ENCODE results near the gene COL16A1.

COL16A1 gene

DNA sequence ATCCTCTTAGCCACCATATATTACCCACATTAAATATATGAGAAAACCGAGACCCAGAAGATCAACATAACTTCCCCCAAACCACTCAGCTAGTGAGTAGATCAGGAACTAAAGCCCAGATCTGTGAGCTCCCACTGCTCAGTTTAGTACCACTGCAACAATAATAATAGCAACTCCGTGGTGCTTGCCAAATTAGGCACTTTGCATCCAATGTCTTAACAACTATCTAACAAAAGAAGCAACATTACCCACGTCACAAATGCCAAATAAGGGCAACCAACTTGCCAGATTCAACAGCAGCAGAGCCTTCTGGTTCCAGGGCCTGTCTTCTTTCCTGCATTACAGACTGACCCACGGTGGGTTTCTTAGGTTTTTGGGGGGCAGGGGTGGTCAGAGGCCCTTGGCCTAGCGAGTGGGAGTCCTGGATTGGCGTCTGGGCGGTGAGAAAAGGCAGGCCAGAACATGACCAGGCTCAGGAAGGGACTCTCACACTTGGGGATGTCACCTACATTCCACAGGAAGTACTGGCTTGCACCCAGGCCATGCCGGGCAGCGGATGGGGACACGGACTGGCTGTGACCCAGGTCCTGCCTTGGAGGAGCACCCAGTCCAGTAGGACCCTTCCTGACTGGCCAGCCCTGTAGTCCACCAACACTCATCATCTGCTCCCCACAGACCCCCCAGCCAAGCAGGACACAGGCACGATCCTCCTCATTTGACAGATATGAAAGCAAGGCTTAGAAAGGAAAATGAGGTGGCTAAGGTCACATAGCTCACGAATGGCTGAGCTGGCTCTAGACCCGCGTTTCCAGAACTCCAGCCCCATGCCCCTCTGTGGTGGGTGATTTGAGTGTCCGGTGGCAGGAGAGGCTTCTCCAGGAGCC, 81.7 kb downstream of the COL16A1 start:
- FAIRE-seq = no peak

DNA sequence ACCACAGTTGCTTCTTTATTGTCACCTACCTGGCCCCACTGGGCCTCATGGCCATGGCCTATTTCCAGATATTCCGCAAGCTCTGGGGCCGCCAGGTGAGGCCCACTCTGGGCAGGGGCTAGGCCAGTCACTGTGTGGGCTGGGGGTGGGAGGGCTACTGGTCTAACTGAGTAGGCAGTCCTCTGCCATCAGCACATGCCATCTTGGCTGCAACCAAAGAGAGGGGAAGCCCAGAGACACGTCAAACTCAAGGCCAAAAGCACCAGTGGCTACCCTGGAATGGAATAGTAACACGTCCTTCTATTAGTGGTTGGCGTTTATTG, 82.4 kb downstream of the COL16A1 start:
- no peak for FAIRE-seq

DNA sequence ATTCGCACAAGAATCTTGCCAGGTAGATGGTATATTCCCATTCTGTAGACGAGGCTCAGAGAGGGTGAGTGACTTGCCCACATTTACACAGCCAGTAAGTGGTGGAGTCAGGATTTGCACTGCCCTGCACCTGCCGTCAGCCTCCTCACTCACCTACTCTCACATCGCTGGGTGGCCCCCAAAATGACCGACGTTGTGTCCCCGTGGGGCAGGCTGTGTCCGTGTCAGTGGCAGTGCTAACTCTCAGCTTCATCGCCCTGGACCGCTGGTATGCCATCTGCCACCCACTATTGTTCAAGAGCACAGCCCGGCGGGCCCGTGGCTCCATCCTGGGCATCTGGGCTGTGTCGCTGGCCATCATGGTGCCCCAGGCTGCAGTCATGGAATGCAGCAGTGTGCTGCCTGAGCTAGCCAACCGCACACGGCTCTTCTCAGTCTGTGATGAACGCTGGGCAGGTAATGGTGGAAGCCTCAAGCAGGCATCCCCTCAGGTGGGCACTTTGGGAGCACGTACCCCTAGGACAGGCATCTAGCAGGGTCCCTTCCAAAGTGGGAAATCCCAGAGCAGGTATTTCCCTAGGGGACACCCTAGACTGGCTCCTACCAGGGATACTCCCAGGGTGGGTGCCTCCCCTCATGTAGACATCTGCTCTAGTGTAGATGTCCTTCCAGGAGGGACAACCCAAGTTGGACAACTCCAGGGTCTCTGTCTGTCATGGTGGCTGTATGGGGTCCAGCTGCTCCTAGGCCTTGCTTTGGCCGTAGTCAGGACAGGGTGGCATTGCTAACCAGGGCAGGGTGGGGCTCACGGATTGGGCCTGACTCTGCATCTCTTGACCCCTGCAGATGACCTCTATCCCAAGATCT, 83.0 kb downstream of the COL16A1 start:
- FAIRE-seq = no peak

DNA sequence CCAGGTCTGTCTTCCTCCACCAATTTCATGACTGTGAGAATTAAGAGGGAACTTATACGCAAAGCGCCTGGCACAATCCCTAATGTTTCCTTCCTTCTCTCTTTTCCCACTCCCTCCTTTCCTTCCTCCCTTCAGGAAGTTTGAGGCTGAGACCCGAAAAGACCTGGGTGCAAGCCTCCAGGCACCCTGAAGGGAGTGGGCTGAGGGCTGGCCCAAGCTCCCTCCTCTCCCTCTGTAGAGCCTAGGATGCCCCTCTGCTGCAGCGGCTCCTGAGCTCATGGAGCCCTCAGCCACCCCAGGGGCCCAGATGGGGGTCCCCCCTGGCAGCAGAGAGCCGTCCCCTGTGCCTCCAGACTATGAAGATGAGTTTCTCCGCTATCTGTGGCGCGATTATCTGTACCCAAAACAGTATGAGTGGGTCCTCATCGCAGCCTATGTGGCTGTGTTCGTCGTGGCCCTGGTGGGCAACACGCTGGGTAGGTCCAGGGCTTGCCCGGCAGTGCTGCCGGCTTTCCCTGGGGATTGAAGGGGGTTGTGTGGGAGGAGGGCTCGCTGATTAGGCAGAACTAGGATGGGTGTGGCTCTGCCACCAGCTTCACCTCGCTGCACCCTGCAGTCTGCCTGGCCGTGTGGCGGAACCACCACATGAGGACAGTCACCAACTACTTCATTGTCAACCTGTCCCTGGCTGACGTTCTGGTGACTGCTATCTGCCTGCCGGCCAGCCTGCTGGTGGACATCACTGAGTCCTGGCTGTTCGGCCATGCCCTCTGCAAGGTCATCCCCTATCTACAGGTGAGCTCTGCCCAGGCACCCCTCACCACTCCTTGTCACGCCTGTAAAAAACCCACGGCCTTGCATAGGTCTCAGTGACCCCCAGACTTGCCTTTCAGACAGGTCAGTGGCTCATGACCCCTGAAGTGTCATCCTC, 84.6 kb downstream of the COL16A1 start:
- no peak for FAIRE-seq

DNA sequence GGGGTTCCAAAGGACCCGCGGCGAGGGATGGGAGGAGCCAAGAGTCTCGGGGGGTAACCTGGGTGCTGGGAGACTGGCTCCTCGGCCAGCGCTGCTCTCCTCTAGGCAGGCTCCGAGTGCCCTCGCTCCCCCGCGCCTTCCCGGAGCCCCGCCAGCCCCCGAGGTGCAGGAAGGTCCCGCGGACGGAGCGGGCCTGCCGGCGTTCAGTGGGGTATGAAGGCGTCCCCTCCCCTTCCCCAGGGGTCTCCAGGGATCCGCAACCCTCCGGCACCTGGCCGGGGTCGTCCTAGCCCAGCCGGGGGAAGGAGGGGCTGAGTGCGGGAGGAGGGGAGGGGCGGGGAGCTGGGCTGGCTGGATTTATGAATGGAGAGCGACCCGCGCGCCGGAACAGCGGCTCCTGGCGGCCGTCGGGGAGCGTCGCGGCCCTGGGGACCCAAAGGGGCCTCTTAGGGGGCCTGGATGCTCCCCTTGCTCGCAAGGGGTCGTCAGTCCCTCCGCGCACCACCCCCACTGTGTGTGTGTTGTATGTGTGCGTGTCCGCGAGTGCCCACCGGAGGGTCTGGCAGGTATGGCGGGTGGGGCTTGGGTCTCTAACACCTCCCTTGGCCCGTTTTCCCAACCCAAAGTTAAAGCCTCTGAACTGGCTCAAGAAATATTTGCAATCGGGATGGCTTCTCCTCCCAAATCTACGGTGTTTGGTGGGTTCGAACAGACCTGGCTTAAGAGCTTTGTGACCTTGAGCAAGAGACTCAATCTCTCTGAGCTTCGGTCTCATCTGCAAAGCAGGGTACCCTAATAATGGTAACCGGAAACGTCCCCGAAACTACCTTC, 85.7 kb downstream of the COL16A1 start:
- FAIRE-seq = no peak

DNA sequence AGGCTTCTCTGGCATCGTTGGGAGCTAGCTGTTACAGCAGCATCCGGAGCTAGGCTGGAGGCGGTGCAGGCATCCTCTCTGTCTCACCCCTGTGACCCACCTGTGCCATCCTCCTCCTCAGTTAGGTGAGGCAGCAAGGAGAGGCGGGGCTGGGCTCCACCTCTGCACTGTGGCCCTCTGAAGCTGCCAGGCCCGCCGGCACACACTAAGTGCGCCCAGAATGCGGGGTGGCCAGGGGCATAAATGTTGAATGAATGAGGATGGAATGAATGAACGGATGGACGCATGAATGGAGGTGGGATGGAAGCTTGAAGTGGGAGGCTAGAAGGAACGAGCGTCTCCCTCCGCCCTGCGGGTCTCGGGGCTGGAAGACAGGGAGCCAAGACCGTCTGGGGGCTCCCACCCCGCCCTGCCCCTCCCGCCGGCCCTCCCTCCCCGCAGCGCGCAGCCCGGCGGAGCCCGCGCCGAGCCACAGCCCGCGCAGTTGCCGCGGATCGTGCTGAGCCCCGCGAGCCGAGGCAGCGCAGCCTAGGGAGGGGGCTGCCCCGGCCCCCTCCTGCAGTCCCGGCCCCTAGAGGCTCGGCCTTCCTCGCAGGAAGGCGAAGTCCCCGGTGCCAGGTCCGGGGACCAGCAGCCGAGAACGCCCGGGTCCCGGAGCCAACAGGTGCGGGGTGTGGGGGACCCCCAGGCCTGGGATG, 86.5 kb downstream of the COL16A1 start, which contains the start of gene HCRTR1:
Gene HCRTR1 (plus strand): TSS at position 472 of the 698 bp plus-strand sequence. CDS start 1,504 bp downstream, outside the sequence.
- FAIRE-seq = no peak

DNA sequence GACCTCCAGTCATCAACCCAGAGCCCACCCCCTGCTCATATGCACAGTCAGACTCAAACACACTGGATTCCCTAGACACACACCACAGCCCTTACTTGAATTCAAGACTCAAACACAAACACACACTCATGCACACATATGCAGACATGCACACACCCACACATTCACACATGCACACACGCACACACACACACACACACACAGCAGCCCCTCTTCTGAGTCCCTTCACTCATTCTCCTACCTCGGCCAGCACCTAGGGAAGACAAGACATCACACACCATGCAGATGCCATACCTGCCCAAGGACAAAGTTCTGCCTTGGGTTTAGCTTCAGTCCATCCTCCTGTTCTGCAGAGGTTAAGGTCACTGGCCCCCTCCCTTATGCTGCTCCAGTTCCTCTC, 87.9 kb downstream of the COL16A1 start:
- no peak for FAIRE-seq

DNA sequence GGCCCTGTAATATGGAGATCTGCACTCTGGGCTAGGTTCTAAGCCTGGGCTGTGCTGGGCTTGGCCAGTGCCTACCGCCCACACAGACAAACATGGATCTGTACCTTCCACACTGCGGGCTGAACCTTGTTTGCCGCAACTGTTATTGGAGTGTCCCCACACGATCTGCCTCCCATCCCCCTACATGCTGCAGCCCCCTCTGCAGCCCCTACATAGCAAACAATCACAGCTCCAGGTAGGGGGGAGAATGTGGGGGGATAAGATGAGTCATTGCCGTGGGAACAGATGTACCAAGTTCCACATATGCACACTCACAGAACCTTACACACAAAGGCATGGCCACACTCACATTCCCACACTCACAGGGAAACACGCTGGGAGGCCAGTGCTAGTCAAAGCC, 88.4 kb downstream of the COL16A1 start:
- no peak for FAIRE-seq

DNA sequence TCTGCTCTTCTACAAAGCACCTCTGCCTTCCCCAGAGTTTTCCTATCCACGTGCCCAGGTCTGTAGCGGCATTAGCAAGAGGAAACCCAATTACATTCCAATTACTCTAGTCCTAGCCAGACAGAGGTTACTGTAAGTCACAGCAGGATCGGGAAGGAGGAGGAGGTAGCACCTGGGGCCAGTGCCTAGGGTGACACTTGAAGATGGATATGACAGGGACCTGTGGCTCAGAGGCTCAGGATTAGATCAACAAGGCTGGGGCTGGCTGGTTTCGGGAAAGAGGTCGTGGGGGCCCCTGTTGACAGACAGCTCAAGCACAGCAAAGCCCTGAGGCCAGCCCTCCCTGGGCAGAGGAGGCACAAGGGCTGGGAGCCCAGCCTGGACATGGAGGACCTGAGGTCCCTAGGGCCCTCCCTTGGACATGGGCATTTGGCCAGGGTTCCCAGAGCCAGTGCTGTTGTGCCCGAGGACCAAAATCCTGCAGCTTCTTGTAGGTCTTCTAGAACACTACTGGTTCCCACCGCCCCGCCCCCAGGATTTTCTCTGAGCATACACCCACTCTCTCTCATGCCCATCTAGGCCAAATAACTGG, 89.3 kb downstream of the COL16A1 start:
- no peak for FAIRE-seq

DNA sequence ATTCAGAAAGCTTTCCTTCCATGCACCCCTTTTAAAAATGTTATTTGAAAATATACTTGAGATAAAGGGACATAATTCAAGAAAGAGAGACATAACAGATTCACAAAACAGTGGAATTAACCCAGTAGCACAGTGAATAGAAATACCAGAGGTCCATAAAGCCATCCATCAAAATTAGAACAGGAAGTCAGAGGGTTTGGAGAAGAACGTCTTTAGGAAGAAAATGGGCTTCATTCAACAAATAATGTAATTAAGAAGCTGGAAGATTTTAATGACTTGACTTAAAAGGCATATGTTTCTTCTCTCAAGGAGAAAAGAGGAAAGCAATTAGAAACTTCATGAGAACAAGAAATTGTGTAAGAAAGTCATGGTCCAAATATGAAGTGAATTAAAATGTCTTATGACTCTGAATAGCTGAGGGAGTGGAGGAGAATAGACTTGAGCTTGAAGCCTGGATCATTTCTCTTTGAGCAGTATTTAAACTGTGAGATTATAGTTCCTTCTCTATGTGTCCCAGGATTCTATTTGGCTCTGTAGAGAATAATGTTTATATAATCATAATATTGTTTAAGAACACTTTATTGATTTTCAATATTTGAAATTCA, 94.2 kb downstream of the COL16A1 start:
- no peak for FAIRE-seq

DNA sequence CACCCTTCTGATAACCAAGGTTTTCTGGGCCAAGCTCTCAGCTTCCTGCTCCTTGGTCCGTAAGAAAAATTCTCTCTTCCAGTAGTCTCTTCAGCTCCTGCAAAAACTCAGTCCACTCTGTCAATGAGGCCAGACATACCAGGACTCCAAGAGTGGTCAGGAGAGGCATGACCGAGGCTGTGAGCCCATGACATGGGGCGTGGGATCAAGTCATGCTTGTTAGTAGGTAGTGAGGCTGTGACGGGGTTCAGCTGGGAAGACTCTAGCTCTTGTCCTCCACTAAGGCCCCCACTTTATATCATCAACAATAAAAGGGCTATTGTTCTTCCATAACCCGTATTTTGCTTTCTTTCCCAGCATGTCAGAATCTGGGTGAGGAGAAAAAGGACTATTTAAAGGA, 96.5 kb downstream of the COL16A1 start:
- FAIRE-seq = no peak

DNA sequence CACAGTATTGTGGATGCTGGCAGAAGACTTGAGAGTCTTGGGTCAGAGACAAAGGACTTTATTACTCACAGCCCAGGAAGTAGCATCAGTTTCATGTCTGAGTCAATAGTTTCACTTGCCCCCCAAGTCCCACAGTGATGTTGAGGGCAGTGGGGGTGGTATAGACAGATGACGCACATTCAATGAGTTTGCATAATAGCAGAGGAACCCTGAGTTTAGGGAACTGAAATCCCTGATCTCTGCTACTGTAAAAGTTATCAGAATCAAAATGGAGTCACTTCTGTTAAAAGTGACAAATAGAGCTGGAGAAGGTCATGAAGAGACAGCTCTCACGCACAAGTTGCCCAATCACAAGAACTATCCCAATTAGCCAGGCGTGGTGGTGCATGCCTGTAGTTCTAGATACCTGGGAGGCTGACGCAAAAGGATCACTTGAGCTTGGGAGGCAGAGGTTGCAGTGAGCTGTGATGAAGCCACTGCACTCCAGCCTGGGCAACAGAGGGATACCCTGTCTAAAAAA, 97.8 kb downstream of the COL16A1 start:
- FAIRE-seq = no peak
